Activated naive CD8-positive, alpha-beta T cell treated with anti-CD3 and anti-CD28 coated beads, Interleukin-2, amount 50 U/mL, for 24 hours (primary cell): ENCODE measurements around the gene LRMDA.

Experiments used
- ATAC-seq: fragments of 150-1000 bp; cut with Tn5 transposase; one replicate; pipeline ENCODE4 v1.10.0; 2021
- DNase-seq: peaks from one replicate; pipeline ENCODE4 v3.0.0; 2021
- H3K27ac Mint-ChIP-seq: one replicate; pipeline ENCODE4 v1.8.0; 2021; ENCODE audit warnings: mild to moderate bottlenecking, mixed read lengths
- H3K27me3 Mint-ChIP-seq: one replicate; pipeline ENCODE4 v1.8.0; 2021; ENCODE audit warnings: mixed read lengths
- H3K36me3 Mint-ChIP-seq: one replicate; pipeline ENCODE4 v1.8.0; 2021; ENCODE audit warnings: low read depth, mixed read lengths
- H3K4me1 Mint-ChIP-seq: one replicate; pipeline ENCODE4 v1.8.0; 2021; ENCODE audit warnings: mixed read lengths
- H3K4me3 Mint-ChIP-seq: one replicate; pipeline ENCODE4 v1.8.0; 2021; ENCODE audit warnings: mild to moderate bottlenecking, moderate library complexity, mixed read lengths
- H3K9me3 Mint-ChIP-seq: one replicate; pipeline ENCODE4 v1.8.0; 2021; ENCODE audit warnings: mixed read lengths

Gene LRMDA

DNA sequence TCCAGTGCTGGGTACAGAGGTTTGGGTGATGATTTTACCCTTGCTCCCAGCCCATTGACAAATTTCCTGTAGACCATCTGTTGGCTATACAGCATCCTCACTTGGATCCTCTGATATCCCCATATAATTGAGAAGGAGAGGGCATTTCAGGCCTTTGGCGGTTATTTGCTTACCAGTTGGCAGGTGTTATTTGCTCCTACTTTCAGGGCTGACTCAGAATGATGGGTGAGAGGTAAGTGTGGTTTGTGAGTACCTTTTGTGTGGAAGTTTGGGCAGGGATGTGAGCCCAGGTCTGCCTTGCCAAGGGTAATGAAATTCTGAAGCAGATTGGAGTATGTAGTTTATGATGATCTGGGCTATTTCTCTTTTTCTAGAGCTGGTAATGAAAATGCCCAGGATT, 93.6 kb downstream of the LRMDA start:
- Mint-ChIP-seq H3K4me1 (no peaks in the 10 kb centered on the region), H3K27ac (no peak overlapping the region), H3K36me3 (no peaks in the 10 kb centered on the region), H3K27me3 (peaks cover 22% of the 10 kb centered on the region), H3K4me3 (no peak overlapping the region), H3K9me3 (no peaks in the 10 kb centered on the region)
- ATAC-seq: no peak
- no peak for DNase-seq

DNA sequence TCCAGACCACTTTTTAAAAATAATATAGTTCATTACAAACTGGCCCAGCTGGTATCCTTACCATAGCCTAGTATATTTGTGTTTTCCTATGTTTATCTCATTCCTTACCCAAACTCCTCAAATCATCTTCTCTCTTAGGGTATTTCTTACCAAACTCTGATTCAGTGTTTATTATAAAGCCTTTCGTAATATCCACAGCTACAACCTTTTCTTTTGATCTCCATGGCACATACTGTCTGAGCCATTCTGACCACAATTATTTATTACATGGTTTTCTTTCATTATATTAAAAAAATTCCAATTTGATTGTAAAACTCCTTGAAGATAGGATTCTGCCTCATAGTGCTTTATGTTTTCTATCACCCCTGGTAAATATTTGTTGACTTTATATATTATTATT, 94.2 kb downstream of the LRMDA start:
- no peaks in the 10 kb centered on the region for H3K4me1 Mint-ChIP-seq
- peaks cover 17% of the 10 kb centered on the region for H3K27me3 Mint-ChIP-seq
- no peak overlapping the region for H3K27ac Mint-ChIP-seq
- no peak for DNase-seq
- no peaks in the 10 kb centered on the region for H3K9me3 Mint-ChIP-seq
- H3K36me3 Mint-ChIP-seq: no peaks in the 10 kb centered on the region
- ATAC-seq: no peak
- no peak overlapping the region for H3K4me3 Mint-ChIP-seq

DNA sequence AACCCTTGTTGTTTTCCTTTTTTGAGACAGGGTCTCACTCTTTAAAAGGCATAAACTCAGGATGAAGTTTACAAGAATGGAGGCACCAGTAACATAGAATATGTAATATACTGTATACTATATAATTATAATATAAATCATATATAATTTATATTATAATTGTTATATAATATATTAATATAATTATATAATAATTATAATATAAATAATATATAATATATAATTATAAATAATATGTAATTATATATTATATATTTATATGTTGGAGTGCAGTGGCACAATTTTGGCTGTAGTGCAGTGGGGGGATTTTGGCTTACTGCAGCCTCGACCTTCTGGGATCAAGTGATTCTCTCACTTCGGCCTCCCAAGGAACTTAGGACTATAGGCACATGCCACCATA, 96.1 kb downstream of the LRMDA start:
- DNase-seq (no peak), ATAC-seq (no peak)
- Mint-ChIP-seq H3K4me1 (no peaks in the 10 kb centered on the region), H3K36me3 (no peaks in the 10 kb centered on the region), H3K4me3 (no peak overlapping the region), H3K9me3 (no peaks in the 10 kb centered on the region), H3K27ac (no peak overlapping the region), H3K27me3 (peaks cover 13% of the 10 kb centered on the region)

DNA sequence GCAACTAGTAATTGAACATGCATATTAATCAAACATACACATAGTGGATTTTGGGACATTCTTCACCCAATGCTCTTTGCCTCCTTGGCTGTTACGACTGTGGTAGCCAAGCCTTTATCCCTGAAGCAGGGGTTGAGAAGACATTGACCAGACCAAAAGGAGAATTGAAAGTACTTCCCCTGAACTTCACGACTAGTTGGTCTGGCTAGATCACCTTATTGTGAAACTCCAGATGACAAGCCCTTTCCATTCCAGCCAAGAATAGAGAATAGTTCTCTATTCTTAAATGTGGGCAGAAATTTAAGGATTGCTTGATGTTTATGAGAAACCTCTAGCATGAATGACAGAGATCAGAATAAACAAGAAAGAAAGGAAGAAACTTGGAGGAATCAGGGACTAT, 97.0 kb downstream of the LRMDA start:
- ATAC-seq (no peak), DNase-seq (no peak)
- no peaks in the 10 kb centered on the region for H3K4me1 Mint-ChIP-seq
- no peak overlapping the region for H3K27ac Mint-ChIP-seq
- no peaks in the 10 kb centered on the region for H3K36me3 Mint-ChIP-seq
- no peak overlapping the region for H3K4me3 Mint-ChIP-seq
- peaks cover 13% of the 10 kb centered on the region for H3K27me3 Mint-ChIP-seq
- no peaks in the 10 kb centered on the region for H3K9me3 Mint-ChIP-seq

DNA sequence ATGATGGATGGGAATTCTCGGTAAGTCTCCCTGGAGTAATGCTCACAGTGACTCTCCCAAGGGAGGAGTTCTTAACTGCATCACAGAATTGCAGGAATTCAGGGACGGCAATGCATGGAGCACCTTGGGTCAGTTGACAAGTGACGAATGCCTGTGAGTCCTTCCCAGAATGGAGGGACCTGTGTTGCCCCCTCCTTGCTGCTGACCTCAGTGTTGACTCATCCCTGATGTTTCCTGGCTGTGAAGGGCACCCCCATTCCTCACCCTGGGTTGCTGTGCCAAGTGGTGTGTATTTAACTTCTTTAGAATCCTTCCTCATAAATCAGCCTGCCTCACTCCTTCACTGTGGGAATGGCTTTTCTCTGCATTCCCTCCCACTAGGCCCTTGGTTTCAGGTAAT, 98.9 kb downstream of the LRMDA start:
- DNase-seq: no peak

DNA sequence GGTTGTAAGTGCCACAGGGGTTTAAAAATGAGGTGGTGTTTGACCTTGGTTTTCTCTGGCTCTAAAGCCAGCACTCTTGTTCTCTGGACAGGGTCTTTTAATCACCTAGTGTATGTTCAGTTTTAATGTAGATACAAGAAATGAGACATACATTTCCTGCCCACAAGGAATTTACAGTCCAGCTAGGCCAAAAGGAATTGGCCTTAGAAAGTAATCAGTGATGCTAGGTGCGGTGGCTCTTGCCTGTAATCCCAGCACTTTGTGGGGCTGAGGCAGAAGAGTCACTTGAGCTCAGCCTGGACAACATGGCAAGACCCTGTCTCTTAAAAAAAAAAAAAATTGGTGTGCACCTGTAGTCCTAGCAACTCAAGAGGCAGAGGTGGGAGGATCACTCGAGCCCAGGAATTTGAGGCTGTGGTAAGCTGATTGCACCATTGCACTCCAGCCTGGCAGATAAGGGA, 100.2 kb downstream of the LRMDA start:
- Mint-ChIP-seq H3K4me1 (no peaks in the 10 kb centered on the region), H3K4me3 (no peak overlapping the region), H3K36me3 (no peaks in the 10 kb centered on the region), H3K9me3 (no peaks in the 10 kb centered on the region), H3K27ac (no peak overlapping the region), H3K27me3 (peaks cover 9% of the 10 kb centered on the region)
- DNase-seq: no peak
- no peak for ATAC-seq

More for the DNA sequence above, 98.9 kb downstream of the LRMDA start:
- H3K27me3 Mint-ChIP-seq: peaks cover 9% of the 10 kb centered on the region
- H3K9me3 Mint-ChIP-seq: no peaks in the 10 kb centered on the region
- H3K4me1 Mint-ChIP-seq: no peaks in the 10 kb centered on the region
- no peak for ATAC-seq
- no peak overlapping the region for H3K4me3 Mint-ChIP-seq
- H3K27ac Mint-ChIP-seq: no peak overlapping the region
- no peaks in the 10 kb centered on the region for H3K36me3 Mint-ChIP-seq

DNA sequence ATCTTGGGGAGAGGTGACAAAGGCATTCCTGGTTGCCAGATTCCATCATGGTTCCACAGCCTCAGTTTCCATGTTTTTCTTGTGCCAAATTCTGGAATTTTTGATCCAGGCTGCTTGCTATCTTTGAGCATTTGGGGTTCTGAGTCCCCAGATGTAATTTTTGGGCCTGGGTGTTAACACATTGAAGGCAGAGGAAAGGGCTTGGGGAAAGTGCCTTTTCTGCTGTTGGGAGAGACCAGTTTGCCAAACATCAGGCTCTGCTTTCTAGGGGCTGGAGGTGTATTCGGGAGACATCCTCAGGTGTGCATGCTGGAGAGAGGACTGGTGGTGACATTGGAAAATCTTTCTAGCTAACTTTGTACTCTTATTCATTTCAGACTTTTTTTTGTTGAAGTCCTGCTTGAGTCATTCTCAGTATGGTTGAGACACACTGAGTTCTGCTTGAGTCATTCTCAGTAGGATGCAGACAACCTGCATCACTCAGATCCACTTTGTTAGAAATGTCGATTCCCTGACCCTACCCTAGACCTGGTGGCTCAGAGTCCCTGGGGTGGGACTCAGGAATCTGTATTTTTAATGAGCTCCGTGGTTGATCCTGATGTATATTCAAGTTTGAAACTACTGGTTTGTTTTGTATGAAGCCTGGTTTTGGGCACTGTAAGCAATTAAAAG, 101.0 kb downstream of the LRMDA start:
- Mint-ChIP-seq H3K9me3 (no peaks in the 10 kb centered on the region), H3K4me1 (no peaks in the 10 kb centered on the region), H3K36me3 (no peaks in the 10 kb centered on the region), H3K4me3 (no peak overlapping the region), H3K27ac (no peak overlapping the region), H3K27me3 (peaks cover 9% of the 10 kb centered on the region)
- DNase-seq: no peak
- ATAC-seq: no peak

DNA sequence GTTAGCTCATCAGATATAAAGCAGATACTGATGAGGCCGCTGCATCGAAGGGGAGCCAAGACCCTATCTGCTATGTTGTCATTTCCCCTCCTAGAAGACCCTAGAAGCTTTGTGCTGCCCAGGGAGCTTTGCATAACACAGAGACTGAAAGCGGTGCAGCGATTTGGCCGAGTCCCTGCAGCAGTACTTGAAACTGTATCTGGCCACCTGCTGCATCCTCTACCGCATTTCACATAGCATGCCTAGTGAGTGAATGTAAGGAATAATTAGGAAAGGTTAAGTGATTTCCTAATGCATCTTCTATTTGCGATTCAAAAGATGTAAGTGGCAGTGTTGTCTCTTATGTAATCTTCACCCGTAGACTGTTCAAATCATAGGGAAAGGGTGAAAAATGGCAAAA, 106.7 kb downstream of the LRMDA start:
- peaks cover 4% of the 10 kb centered on the region for H3K27me3 Mint-ChIP-seq
- no peaks in the 10 kb centered on the region for H3K36me3 Mint-ChIP-seq
- H3K4me1 Mint-ChIP-seq: no peaks in the 10 kb centered on the region
- ATAC-seq (no peak), DNase-seq (no peak)
- no peak overlapping the region for H3K4me3 Mint-ChIP-seq
- no peak overlapping the region for H3K27ac Mint-ChIP-seq
- H3K9me3 Mint-ChIP-seq: no peaks in the 10 kb centered on the region

DNA sequence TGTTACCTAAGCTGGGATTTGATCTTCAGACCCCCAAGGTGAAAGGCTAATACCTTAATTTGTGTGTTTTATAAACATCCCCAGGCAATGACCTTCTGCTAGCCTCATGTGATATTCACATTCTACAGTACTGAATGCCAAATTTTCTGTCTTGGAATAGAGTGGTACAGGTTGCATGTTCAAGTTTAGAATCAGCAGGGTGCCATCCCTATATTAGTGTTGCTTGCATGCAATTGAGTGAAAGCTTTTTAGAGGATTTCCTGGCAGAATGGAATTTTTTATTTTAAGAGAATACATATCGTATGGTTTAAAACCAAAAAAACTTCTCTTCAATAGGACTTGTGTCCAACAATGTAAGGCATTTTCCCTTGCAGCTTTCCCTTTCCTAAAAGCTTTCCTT, 107.3 kb downstream of the LRMDA start:
- no peaks in the 10 kb centered on the region for H3K9me3 Mint-ChIP-seq
- no peak overlapping the region for H3K27ac Mint-ChIP-seq
- no peak overlapping the region for H3K4me3 Mint-ChIP-seq
- no peak for DNase-seq
- no peaks in the 10 kb centered on the region for H3K4me1 Mint-ChIP-seq
- H3K27me3 Mint-ChIP-seq: peaks cover 6% of the 10 kb centered on the region
- ATAC-seq: no peak
- H3K36me3 Mint-ChIP-seq: no peaks in the 10 kb centered on the region

DNA sequence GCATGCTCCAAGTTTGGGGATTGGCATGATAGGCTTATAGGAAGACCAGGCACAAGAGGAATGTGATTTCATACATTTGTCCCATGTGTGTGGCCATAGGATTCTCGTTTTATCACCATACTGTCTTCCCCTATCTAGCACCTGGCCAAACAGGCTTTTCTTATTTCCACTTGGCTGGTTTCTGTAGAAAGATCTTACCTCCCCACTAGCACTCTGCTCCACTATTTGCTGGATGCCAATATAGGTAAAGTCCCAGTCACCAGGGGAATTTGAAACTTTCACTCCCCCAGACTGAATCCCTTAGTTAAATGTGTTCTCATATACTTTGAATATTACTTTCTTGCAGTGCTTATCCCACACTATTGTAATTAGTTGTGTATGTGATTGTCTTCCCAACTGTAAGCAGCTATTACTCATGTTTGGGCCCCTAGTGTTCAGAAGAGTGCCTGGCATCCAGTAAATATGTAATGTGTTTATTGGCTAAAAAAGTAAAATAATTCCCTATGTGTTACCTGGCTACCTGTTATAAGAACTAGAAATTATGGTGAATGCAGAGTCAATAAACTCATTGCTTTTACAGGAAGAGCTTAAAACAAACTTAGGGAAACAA, 109.0 kb downstream of the LRMDA start:
- no peaks in the 10 kb centered on the region for H3K9me3 Mint-ChIP-seq

DNA sequence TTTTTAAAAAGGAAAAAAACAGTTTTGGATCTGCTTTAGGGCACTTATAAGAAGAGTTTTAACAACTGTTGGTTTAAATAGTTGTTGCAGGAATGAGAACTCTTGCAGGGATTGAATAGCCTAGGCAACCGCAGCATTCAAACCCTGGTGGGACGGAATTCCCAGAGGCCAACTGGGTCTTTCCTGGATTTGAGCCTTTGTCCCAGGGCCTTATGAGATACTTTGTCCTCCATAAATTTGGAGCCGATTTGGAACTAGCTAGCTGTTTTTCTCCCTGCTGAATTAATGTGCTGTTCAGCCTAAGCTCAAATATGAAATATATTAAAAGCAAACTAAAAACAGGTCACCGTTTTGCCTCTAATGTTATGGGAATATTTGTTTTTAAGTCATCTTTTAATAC, 109.6 kb downstream of the LRMDA start:
- no peak overlapping the region for H3K4me3 Mint-ChIP-seq
- H3K4me1 Mint-ChIP-seq: no peaks in the 10 kb centered on the region
- no peak for DNase-seq
- no peaks in the 10 kb centered on the region for H3K36me3 Mint-ChIP-seq
- peaks cover 10% of the 10 kb centered on the region for H3K27me3 Mint-ChIP-seq
- H3K9me3 Mint-ChIP-seq: no peaks in the 10 kb centered on the region
- no peak for ATAC-seq
- no peak overlapping the region for H3K27ac Mint-ChIP-seq

More for the DNA sequence above, 109.0 kb downstream of the LRMDA start:
- peaks cover 10% of the 10 kb centered on the region for H3K27me3 Mint-ChIP-seq
- H3K4me3 Mint-ChIP-seq: no peak overlapping the region
- no peak for DNase-seq
- no peak overlapping the region for H3K27ac Mint-ChIP-seq
- H3K36me3 Mint-ChIP-seq: no peaks in the 10 kb centered on the region
- no peaks in the 10 kb centered on the region for H3K4me1 Mint-ChIP-seq
- no peak for ATAC-seq

DNA sequence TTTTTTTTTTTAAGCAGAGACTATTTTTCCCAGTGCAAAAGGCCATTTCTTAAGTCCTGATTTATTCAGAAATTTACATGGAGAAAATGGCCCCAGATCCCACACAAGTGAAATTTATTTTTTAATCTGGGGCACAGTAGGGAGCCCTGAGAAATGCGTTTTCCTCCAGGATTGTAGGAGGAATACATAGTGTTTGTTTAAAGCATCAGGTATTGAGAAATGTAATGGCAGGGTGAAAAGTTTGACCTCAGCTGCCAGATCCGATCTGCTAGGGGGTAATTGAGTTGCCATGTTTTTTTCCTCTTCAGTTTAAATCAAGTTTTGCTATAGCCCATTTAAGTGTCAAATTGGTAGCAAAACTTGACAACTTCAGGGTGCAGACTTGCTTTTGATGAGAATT, 110.0 kb downstream of the LRMDA start:
- DNase-seq (no peak), ATAC-seq (no peak)
- H3K36me3 Mint-ChIP-seq: no peaks in the 10 kb centered on the region
- no peak overlapping the region for H3K27ac Mint-ChIP-seq
- peaks cover 10% of the 10 kb centered on the region for H3K27me3 Mint-ChIP-seq
- no peaks in the 10 kb centered on the region for H3K4me1 Mint-ChIP-seq
- H3K9me3 Mint-ChIP-seq: no peaks in the 10 kb centered on the region
- H3K4me3 Mint-ChIP-seq: no peak overlapping the region

DNA sequence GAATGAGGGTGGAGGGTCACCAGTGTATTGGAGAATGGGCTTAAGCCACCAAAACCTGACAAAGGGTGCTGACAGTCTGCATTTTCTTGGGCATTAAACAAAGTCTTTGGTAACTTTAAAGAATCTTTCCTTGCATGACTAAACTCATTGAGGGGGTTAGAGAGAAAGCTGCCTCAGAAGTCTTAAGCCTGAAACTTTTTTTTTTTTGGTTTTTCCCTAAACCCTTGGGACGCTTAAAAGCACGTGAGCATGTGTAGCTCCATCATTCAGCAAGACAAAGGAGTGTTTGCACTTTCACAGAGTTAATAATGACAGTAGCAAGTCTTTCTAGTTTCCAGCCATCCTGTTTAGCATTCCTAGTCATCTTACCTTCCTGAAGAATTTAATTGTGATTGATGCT, 110.7 kb downstream of the LRMDA start:
- ATAC-seq (no peak), DNase-seq (no peak)
- H3K27me3 Mint-ChIP-seq: peaks cover 10% of the 10 kb centered on the region
- H3K4me1 Mint-ChIP-seq: no peaks in the 10 kb centered on the region
- H3K27ac Mint-ChIP-seq: no peak overlapping the region
- no peak overlapping the region for H3K4me3 Mint-ChIP-seq
- no peaks in the 10 kb centered on the region for H3K36me3 Mint-ChIP-seq
- H3K9me3 Mint-ChIP-seq: no peaks in the 10 kb centered on the region

DNA sequence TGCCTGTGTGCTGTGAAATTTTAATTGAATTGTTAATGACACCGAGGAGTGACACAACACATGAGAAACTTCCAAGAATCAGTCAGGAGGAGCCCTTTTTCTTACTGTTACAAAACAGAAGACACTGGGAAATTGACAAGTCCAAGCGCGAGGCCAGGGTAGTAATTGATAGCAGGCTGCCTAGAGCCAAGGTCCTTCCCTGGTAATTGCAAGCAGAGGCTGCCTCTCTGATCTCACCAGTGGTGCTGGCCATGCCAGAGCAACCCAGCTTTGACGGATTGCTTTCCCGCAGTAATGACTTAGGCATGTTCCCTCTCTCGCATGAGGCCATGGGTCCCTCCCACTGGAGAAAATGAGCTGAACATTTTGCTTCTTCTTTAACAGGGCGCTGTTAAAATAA, 111.5 kb downstream of the LRMDA start:
- no peaks in the 10 kb centered on the region for H3K36me3 Mint-ChIP-seq
- H3K27ac Mint-ChIP-seq: no peak overlapping the region
- ATAC-seq (no peak), DNase-seq (no peak)
- H3K27me3 Mint-ChIP-seq: peaks cover 10% of the 10 kb centered on the region
- no peak overlapping the region for H3K4me3 Mint-ChIP-seq
- H3K9me3 Mint-ChIP-seq: no peaks in the 10 kb centered on the region
- no peaks in the 10 kb centered on the region for H3K4me1 Mint-ChIP-seq

DNA sequence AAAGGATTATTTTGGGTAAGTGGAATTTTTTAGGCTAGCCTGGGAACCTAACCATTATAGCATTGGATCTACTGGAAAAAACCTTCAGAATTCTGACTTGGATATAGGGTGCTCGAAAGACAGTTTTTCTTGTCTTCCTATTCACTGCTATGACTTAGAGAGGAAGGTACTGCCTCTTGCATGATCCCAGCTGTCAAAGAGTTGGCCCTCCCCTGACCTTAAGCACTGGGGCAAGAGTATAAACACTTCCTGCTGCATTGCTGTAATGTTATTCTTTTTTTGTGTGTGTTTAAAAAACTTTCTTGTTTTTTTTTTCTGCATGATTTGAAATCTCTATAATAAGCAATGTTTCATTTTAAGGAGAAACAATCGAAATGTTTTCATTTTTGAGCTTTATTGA, 113.0 kb downstream of the LRMDA start:
- Mint-ChIP-seq H3K36me3 (no peaks in the 10 kb centered on the region), H3K27me3 (peaks cover 8% of the 10 kb centered on the region), H3K27ac (no peak overlapping the region), H3K4me1 (no peaks in the 10 kb centered on the region), H3K9me3 (no peaks in the 10 kb centered on the region), H3K4me3 (no peak overlapping the region)
- DNase-seq: no peak
- no peak for ATAC-seq
